Suprapubic skin (tissue), 4 donors: ENCODE results near the gene ACOT7. TPM values are rescaled to one million over a fixed set of nuclear protein-coding genes. Genes with fewer than 3 reads are reported as not detected.
"Not testable (repeated sequence)": the region's sequence is repeated elsewhere in the genome, so short reads cannot be mapped to it uniquely, and the experiment has no call there.

ENCODE experiments used
- DNase-seq, 2 donors: peaks; one replicate each; pipeline ENCODE4 v3.0.0-alpha.2; 2019; ENCODE audit warnings: low spot score in 2 of 2
- H3K27ac ChIP-seq: fragments of 200-600 bp; sonication (generic); one replicate; pipeline ENCODE4 v1.5.1; 2019
- H3K27me3 ChIP-seq: fragments of 200-600 bp; sonication (generic); one replicate; pipeline ENCODE4 v1.5.1; 2019
- H3K36me3 ChIP-seq: fragments of 200-600 bp; sonication (generic); one replicate; pipeline ENCODE4 v1.5.1; 2019
- H3K4me1 ChIP-seq: fragments of 200-600 bp; sonication (generic); one replicate; pipeline ENCODE4 v1.5.1; 2019
- H3K4me3 ChIP-seq: fragments of 200-600 bp; sonication (generic); one replicate; pipeline ENCODE4 v1.5.1; 2019; ENCODE audit warnings: mild to moderate bottlenecking
- H3K9me3 ChIP-seq: fragments of 200-600 bp; sonication (generic); one replicate; pipeline ENCODE4 v1.5.1; 2019
- EP300 ChIP-seq: sonication (generic); formaldehyde crosslinking; IDR thresholded peaks from one replicate; pipeline ENCODE4 v1.6.1; 2017; ENCODE audit warnings: antibody characterized with exemption
- POLR2A ChIP-seq, 2 donors: fragments of 450-650 bp; IDR thresholded peaks; one replicate each; pipeline ENCODE4 v1.6.1; 2017; ENCODE audit warnings: antibody characterized with exemption in 2 of 2, mild to moderate bottlenecking in 2 of 2, moderate library complexity in 2 of 2
- POLR2AphosphoS5 ChIP-seq, 3 donors: sonication (generic); formaldehyde crosslinking; IDR thresholded peaks; one replicate each; pipeline ENCODE4 v1.6.1; 2017; ENCODE audit warnings: antibody characterized with exemption in 3 of 3
- WGBS: methylation state at CpG from one replicate; pipeline ENCODE4 v1.1.5; 2018; 5-methylcytosine and 5-hydroxymethylcytosine counted together
- total RNA-seq, 4 donors: library from RNA; depleted of rRNA; stranded (reverse); fragments of >200 nt; gene quantifications; one replicate each; pipeline ENCODE4 v1.1.0, GENCODE V29; 2016
- TF ChIP-seq, protein P1 (sequence below), 2 donors: fragments of 200-600 bp in 1 of 2; fragments of 450-650 bp in 1 of 2; sonication (generic) in 1 of 2; IDR thresholded peaks; one replicate each; pipeline ENCODE4 v1.5.1; 2016 to 2019; ENCODE audit warnings: antibody characterized with exemption in 2 of 2, mild to moderate bottlenecking in 1 of 2, moderate library complexity in 1 of 2

ACOT7 gene
- total RNA-seq, 4 donors from 2014 or later, result 8.4 to 40.5 (median 26.7) TPM

DNA sequence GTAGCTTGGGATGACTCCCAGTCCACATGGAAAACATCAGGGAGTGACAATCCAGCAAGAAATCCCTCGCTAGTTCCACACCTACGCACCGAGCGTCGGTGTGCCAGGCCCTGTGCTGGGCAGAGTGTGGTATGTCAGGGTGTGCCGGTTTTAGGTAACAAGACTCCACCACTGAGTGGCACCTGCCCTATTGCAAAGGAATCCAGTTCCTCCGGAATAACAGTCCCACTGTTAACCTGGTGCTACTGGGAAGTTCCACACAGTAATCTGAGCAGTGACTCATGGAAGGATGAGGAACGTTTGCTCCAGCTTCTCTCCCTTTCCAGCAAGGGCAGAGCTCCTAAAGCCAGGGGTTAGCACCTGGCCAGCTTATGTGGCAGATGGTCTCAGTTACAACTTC is 173.3 kb downstream of the ACOT7 start:
- no peaks in the 10 kb centered on the region for H3K9me3 ChIP-seq
- H3K4me1 ChIP-seq, result peaks cover 23% of the 10 kb centered on the region
- TF ChIP-seq POLR2AphosphoS5 (IDR thresholded peaks at IDR 0.05), result peak in 1 of 3 donors; percentile 60
- no peak for TF ChIP-seq EP300
- DNase-seq, result no peak
- H3K27me3 ChIP-seq, result no peaks in the 10 kb centered on the region
- no peak overlapping the region for H3K4me3 ChIP-seq
- H3K36me3 ChIP-seq, result peaks cover 17% of the 10 kb centered on the region
- WGBS, result 81% methylated on average over 8 of the region's 8 CpGs
- H3K27ac ChIP-seq, result peak overlapping the region; percentile 50

DNA sequence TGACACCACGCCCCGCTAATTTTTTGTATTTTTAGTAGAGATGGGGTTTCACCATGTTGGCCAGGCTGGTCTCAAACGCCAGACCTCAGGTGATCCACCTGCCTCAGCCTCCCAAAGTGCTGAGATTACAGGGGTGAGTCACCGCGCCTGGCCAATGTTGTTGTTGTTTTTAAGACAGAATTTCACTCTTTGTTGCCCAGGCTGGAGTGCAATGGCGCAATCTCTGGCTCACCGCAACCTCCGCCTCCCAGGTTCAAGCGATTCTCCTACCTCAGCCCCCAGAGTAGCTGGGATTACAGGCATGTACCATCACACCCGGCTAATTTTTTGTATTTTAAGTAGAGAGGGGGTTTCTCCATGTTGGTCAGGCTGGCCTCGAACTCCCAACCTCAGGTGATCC is 173.9 kb downstream of the ACOT7 start:
- H3K4me1 ChIP-seq, result peaks cover 23% of the 10 kb centered on the region
- peaks cover 11% of the 10 kb centered on the region for H3K36me3 ChIP-seq
- H3K9me3 ChIP-seq, DNase-seq, H3K4me3 ChIP-seq, H3K27me3 ChIP-seq: not testable (repeated sequence)
- 85% methylated on average over 11 of the region's 11 CpGs for WGBS
- peak overlapping the region; percentile 50 for H3K27ac ChIP-seq

DNA sequence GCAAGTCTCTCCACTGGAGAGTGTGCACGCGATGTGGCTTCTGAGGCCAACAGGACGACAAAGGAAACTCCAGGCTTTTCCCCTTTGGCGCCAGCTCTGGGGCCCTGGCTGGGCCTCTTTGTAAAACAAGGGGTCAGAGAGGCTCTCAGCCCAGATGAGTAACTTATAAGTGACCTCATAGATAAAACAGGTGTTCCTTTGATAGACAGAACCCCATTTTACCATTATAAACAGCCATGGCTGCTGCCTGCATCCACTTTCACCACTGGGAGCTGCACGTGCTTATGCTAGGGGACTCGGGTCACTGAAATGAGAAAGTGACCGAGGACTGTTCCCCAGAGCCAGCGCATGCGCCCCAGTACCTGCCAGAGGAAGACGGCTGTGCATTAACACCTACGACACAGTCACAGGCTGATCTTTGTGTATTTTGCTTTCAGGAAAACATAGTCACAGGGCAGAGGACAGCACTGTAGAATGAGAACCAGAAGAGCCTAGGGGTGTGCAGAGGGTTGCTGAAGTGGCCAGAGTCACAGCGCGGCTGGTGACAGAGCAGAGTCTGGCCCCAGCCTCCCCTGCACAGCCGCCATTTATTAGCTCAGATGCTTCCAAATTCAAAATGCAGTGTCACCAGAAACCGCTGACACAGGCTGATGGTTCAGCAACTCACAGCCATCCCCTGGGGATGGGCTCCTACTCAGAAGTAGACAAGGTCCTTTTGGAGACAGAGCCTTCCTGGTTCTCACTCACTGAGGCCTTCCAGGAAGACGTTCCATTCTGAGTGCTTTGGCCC is 175.0 kb downstream of the ACOT7 start:
- no peaks in the 10 kb centered on the region for H3K9me3 ChIP-seq
- peaks cover under 1% of the 10 kb centered on the region for H3K36me3 ChIP-seq
- no peak for TF ChIP-seq EP300
- TF ChIP-seq, protein P1, sequence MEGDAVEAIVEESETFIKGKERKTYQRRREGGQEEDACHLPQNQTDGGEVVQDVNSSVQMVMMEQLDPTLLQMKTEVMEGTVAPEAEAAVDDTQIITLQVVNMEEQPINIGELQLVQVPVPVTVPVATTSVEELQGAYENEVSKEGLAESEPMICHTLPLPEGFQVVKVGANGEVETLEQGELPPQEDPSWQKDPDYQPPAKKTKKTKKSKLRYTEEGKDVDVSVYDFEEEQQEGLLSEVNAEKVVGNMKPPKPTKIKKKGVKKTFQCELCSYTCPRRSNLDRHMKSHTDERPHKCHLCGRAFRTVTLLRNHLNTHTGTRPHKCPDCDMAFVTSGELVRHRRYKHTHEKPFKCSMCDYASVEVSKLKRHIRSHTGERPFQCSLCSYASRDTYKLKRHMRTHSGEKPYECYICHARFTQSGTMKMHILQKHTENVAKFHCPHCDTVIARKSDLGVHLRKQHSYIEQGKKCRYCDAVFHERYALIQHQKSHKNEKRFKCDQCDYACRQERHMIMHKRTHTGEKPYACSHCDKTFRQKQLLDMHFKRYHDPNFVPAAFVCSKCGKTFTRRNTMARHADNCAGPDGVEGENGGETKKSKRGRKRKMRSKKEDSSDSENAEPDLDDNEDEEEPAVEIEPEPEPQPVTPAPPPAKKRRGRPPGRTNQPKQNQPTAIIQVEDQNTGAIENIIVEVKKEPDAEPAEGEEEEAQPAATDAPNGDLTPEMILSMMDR (IDR thresholded peaks at IDR 0.05), result no peak
- TF ChIP-seq POLR2A (IDR thresholded peaks at IDR 0.05), result no peak
- TF ChIP-seq POLR2AphosphoS5 (IDR thresholded peaks at IDR 0.05), result no peak
- H3K27ac ChIP-seq, result no peak overlapping the region
- no peaks in the 10 kb centered on the region for H3K27me3 ChIP-seq
- H3K4me3 ChIP-seq, result no peak overlapping the region
- WGBS, result 90% methylated on average over 14 of the region's 16 CpGs
- H3K4me1 ChIP-seq, result peaks cover 23% of the 10 kb centered on the region
- DNase-seq, result no peak

Other genes starting within 250 kb of the ACOT7 start
- gene CHD5, start 213.4 kb downstream of the ACOT7 start, total RNA-seq, result under 1 TPM in 3 of 4 donors, not detected in 1; 0.04 to 0.36 (median 0.13) TPM
- gene RPL22, start 194.2 kb downstream of the ACOT7 start, total RNA-seq, result 100 to 1,000 TPM; 152 to 206 (median 171) TPM
- 1 to 10 TPM; 4.6 to 9.8 (median 9.5) TPM for gene RNF207, start 187.6 kb downstream of the ACOT7 start, total RNA-seq
- gene ICMT, start 157.8 kb downstream of the ACOT7 start, total RNA-seq, result 10 to 100 TPM; 20.2 to 65.0 (median 58.1) TPM
- not detected for gene HES3, start 149.6 kb downstream of the ACOT7 start, total RNA-seq
- 10 to 100 TPM in 3 of 4 donors, 1 to 10 TPM in 1; 5.6 to 16.1 (median 14.2) TPM for gene GPR153, start 132.7 kb downstream of the ACOT7 start, total RNA-seq
- 10 to 100 TPM; 18.2 to 36.4 (median 24.9) TPM for gene HES2, start 26.2 kb upstream of the ACOT7 start, total RNA-seq
- gene ESPN, start 31.0 kb upstream of the ACOT7 start, total RNA-seq, result 10 to 100 TPM; 37.6 to 54.4 (median 48.8) TPM
- gene TNFRSF25, start 72.4 kb upstream of the ACOT7 start, total RNA-seq, result 100 to 1,000 TPM in 2 of 4 donors, 10 to 100 TPM in 2; 66.8 to 411 (median 99.5) TPM
- 100 to 1,000 TPM in 2 of 4 donors, 10 to 100 TPM in 2; 76.3 to 347 (median 107) TPM for gene PLEKHG5, start 97.9 kb upstream of the ACOT7 start, total RNA-seq
- 10 to 100 TPM; 19.4 to 33.6 (median 27.5) TPM for gene NOL9, start 160.7 kb upstream of the ACOT7 start, total RNA-seq
- gene TAS1R1, start 161.5 kb upstream of the ACOT7 start, total RNA-seq, result under 1 TPM in 2 of 4 donors, not detected in 2; 0.40 to 0.45 TPM
- 10 to 100 TPM; 17.8 to 26.7 (median 21.6) TPM for gene ZBTB48, start 186.2 kb upstream of the ACOT7 start, total RNA-seq
- gene KLHL21, start 209.1 kb upstream of the ACOT7 start, total RNA-seq, result 100 to 1,000 TPM; 105 to 125 (median 118) TPM
- gene PHF13, start 220.0 kb upstream of the ACOT7 start, total RNA-seq, result 10 to 100 TPM; 12.6 to 21.7 (median 17.0) TPM
- gene THAP3, start 231.1 kb upstream of the ACOT7 start, total RNA-seq, result 10 to 100 TPM; 13.2 to 31.8 (median 24.8) TPM